HCT116 (cell line): Measurements from ENCODE around the gene ABCA5. TPM values are rescaled to one million over a fixed set of nuclear protein-coding genes. Genes with fewer than 3 reads are reported as not detected.

Source experiments
- ATAC-seq: fragments of 200-7000 bp; cut with Tn5 transposase; 2 replicates; pipeline ENCODE4 v1.9.1; 2020; ENCODE audit warnings: mild to moderate bottlenecking, moderate library complexity
- BruUV-seq: library from RNA; stranded (reverse); fragments of 400-500 nt; replicated peaks from 2 replicates; lab custom pipeline; 2021; lab: Mats Ljungman, UMichigan
- CTCF ChIA-PET: fragments of 300-600 bp; sonication (Branson Sonifier 250); formaldehyde crosslinking; loops from one replicate; lab custom pipeline; 2021; ENCODE audit warnings: antibody characterized with exemption; lab: Charles Lee
- POLR2A ChIA-PET: fragments of 300-600, 350-600 bp; sonication (Branson Sonifier 250); formaldehyde crosslinking; loops from one replicate; lab custom pipeline; 2021; ENCODE audit warnings: antibody characterized with exemption; lab: Charles Lee
- RAD21 ChIA-PET, 2 experiments: fragments of 300-600 bp; sonication (Branson Sonifier 250); formaldehyde crosslinking; loops; one replicate each; lab custom pipeline; 2023; ENCODE audit warnings: low total read pairs in 2 of 2; ENCODE audit not compliant: uncharacterized antibody in 2 of 2, unreplicated experiment in 2 of 2, low non-redundant PET in 1 of 2; lab: Charles Lee
- DNase-seq: peaks from one replicate; pipeline ENCODE4 v3.0.0-alpha.2; 2010; ENCODE audit warnings: low read depth, low spot score
- H2AFZ ChIP-seq: fragments of 200-600 bp; shearing (Covaris generic), sonication (generic); 2 replicates; pipeline ENCODE4 v1.6.1; 2017; ENCODE audit warnings: low read depth, mixed run types, mixed read lengths, antibody characterized with exemption, low read length; ENCODE audit not compliant: poor library complexity, severe bottlenecking
- H3K27ac ChIP-seq: 2 replicates; pipeline ENCODE4 v1.5.1; 2012; ENCODE audit warnings: low read depth, low read length
- H3K27me3 ChIP-seq: fragments of 200-600 bp; sonication (generic); 2 replicates; pipeline ENCODE4 v1.6.1; 2016; ENCODE audit warnings: mixed run types, low read length, mixed read lengths; ENCODE audit not compliant: insufficient read depth
- H3K36me3 ChIP-seq, 2 experiments: fragments of 200-500 bp in 1 of 2; fragments of 200-600 bp in 1 of 2; sonication (Bioruptor generic) in 1 of 2; sonication (generic) in 1 of 2; 2 replicates each; pipeline versions ENCODE4 v1.5.1 to v1.6.1; 2014 to 2016; ENCODE audit warnings: low read length in 2 of 2, inconsistent platforms in 1 of 2, mixed read lengths in 1 of 2, mixed run types in 1 of 2; ENCODE audit not compliant: insufficient read depth in 2 of 2, control insufficient read depth in 1 of 2
- H3K4me1 ChIP-seq, 2 experiments: fragments of 200-600 bp in 1 of 2; sonication (generic) in 1 of 2; 2 replicates each; pipeline versions ENCODE4 v1.5.1 to v1.6.1; 2012 to 2017; ENCODE audit warnings: low read length in 2 of 2, inconsistent platforms in 1 of 2, mild to moderate bottlenecking in 1 of 2, mixed read lengths in 1 of 2, mixed run types in 1 of 2, moderate library complexity in 1 of 2; ENCODE audit not compliant: insufficient read depth in 2 of 2, control insufficient read depth in 1 of 2
- H3K4me2 ChIP-seq: fragments of 200-600 bp; sonication (generic); 2 replicates; pipeline ENCODE4 v1.6.1; 2017; ENCODE audit warnings: mixed run types, low read length, mixed read lengths
- H3K4me3 ChIP-seq, 2 experiments: fragments of 200-600 bp in 1 of 2; sonication (generic) in 1 of 2; replicated peaks in 1 of 2; 2 replicates each; pipeline ENCODE4 v1.5.1; 2011 to 2016; ENCODE audit warnings: low read length in 2 of 2, control low read depth in 1 of 2, low read depth in 1 of 2, mild to moderate bottlenecking in 1 of 2, mixed read lengths in 1 of 2, mixed run types in 1 of 2
- H3K79me2 ChIP-seq: fragments of 200-600 bp; sonication (generic); 2 replicates; pipeline ENCODE4 v1.6.1; 2017; ENCODE audit warnings: mild to moderate bottlenecking, mixed run types, low read length, moderate library complexity, mixed read lengths; ENCODE audit not compliant: insufficient read depth
- H3K9ac ChIP-seq: fragments of 200-600 bp; sonication (generic); 2 replicates; pipeline ENCODE4 v1.6.1; 2016; ENCODE audit warnings: low read length, mixed read lengths
- H3K9me2 ChIP-seq: fragments of 200-600 bp; sonication (generic), shearing (Covaris generic); 2 replicates; pipeline ENCODE4 v1.6.1; 2017; ENCODE audit warnings: mixed run types, mild to moderate bottlenecking, moderate library complexity; ENCODE audit not compliant: insufficient read depth
- H3K9me3 ChIP-seq, 2 experiments: fragments of 200-500 bp in 1 of 2; fragments of 200-600 bp in 1 of 2; sonication (Bioruptor generic) in 1 of 2; sonication (generic) in 1 of 2; 2 replicates each; pipeline ENCODE4 v1.6.1; 2014 to 2017; ENCODE audit warnings: low read length in 2 of 2, mixed read lengths in 2 of 2, inconsistent platforms in 1 of 2, low read depth in 1 of 2, mild to moderate bottlenecking in 1 of 2, mixed run types in 1 of 2, moderate library complexity in 1 of 2; ENCODE audit not compliant: control insufficient read depth in 1 of 2, insufficient read depth in 1 of 2
- H4K20me1 ChIP-seq: fragments of 200-600 bp; sonication (generic), shearing (Covaris generic); 2 replicates; pipeline ENCODE4 v1.6.1; 2017; ENCODE audit warnings: mixed run types, mild to moderate bottlenecking, moderate library complexity; ENCODE audit not compliant: insufficient read depth
- CBX3 ChIP-seq: IDR thresholded peaks from 2 replicates; pipeline ENCODE4 v1.6.1; 2012; ENCODE audit warnings: low read depth
- CEBPB ChIP-seq: IDR thresholded peaks from 2 replicates; pipeline ENCODE4 v1.6.1; 2012; ENCODE audit warnings: low read depth
- CTCF ChIP-seq, 3 experiments: fragments of 200-600 bp in 1 of 3; sonication (generic) in 1 of 3; IDR thresholded peaks in 2 of 3; conservative IDR thresholded peaks in 1 of 3; 2 replicates each; pipeline ENCODE4 v1.5.1; 2012 to 2017; ENCODE audit warnings: low read depth in 2 of 3, low read length in 2 of 3, antibody characterized with exemption in 1 of 3, borderline replicate concordance in 1 of 3, control low read depth in 1 of 3, mild to moderate bottlenecking in 1 of 3, mixed read lengths in 1 of 3, mixed run types in 1 of 3, moderate library complexity in 1 of 3; ENCODE audit not compliant: insufficient read depth in 1 of 3
- EGR1 ChIP-seq: IDR thresholded peaks from 2 replicates; pipeline ENCODE4 v1.6.1; 2012; ENCODE audit warnings: low read depth
- EZH2 ChIP-seq: fragments of 200-600 bp; sonication (generic); IDR thresholded peaks from 2 replicates; pipeline ENCODE4 v1.6.1; 2017; ENCODE audit warnings: antibody characterized with exemption, mixed run types
- MAX ChIP-seq: IDR thresholded peaks from 2 replicates; pipeline ENCODE4 v1.6.1; 2012
- POLR2A ChIP-seq: IDR thresholded peaks from 2 replicates; pipeline ENCODE4 v1.7.0; 2011; ENCODE audit warnings: borderline replicate concordance; ENCODE audit not compliant: insufficient read depth, insufficient read length; ENCODE audit errors: extremely low read depth
- REST ChIP-seq: IDR thresholded peaks from 2 replicates; pipeline ENCODE4 v1.6.1; 2012; ENCODE audit warnings: low read depth
- SIN3A ChIP-seq: IDR thresholded peaks from 2 replicates; pipeline ENCODE4 v1.6.1; 2012; ENCODE audit warnings: low read depth
- SP1 ChIP-seq: IDR thresholded peaks from 2 replicates; pipeline ENCODE4 v1.6.1; 2012; ENCODE audit warnings: low read depth
- TCF7L2 ChIP-seq: IDR thresholded peaks from 2 replicates; pipeline ENCODE4 v1.7.0; 2011; ENCODE audit warnings: borderline replicate concordance, inconsistent platforms; ENCODE audit not compliant: insufficient read depth, insufficient read length; ENCODE audit errors: extremely low read depth
- YY1 ChIP-seq: IDR thresholded peaks from 2 replicates; pipeline ENCODE4 v1.6.1; 2011; ENCODE audit warnings: low read length, low read depth, moderate library complexity, mild to moderate bottlenecking; ENCODE audit not compliant: insufficient replicate concordance; ENCODE audit errors: extremely low read depth
- ZNF274 ChIP-seq: fragments of 200-500 bp; sonication (Bioruptor generic); IDR thresholded peaks from 2 replicates; pipeline ENCODE4 v1.6.1; 2014; ENCODE audit warnings: mild to moderate bottlenecking, low read depth, low read length, inconsistent platforms
- intact Hi-C: fragments of 100-400 bp; cut with micrococcal nuclease; formaldehyde crosslinking; loops from 2 replicates; pipeline ENCODE4 v1.10.0; 2022
- total RNA-seq: library from RNA; stranded (reverse); gene quantifications from one replicate; pipeline ENCODE4 v1.2.1, GENCODE V29; 2021; ENCODE audit not compliant: unreplicated experiment

Gene ABCA5
- total RNA-seq, 1 experiment from 2014 or later = 6.8 TPM

GRCh38 chr17:69327060-69327831 lies at the start of gene ABCA5 (continued):
- TF ChIP-seq CTCF (IDR thresholded peaks at IDR 0.05 in 2 of 3, conservative IDR thresholded peaks at IDR 0.05 in 1 of 3; ENCODE audit: borderline replicate concordance in 1 of 3, insufficient read depth in 1 of 3, low read depth in 2 of 3, low read length in 2 of 3) (no peak), REST (no peak), ZNF274 (no peak), MAX (peak; percentile 91), CBX3 (peak; percentile 63; the same call in 1 of the 2 replicates)
- TF ChIP-seq, all 23 proteins: peak for 11

GRCh38 chr17:69375229-69375628 lies 48.3 kb upstream of the ABCA5 start:
- Histone ChIP-seq H3K9ac (no peak overlapping the region), H3K4me1 (no peaks in the 10 kb centered on the region), H3K36me3 (no peaks in the 10 kb centered on the region), H3K27ac (no peak overlapping the region), H3K9me2 (no peaks in the 10 kb centered on the region), H4K20me1 (no peaks in the 10 kb centered on the region), H3K79me2 (no peaks in the 10 kb centered on the region), H3K27me3 (no peaks in the 10 kb centered on the region), H3K9me3 (no peaks in the 10 kb centered on the region), H3K4me2 (no peak overlapping the region), H3K4me3 (no peak overlapping the region), H2AFZ (no peak overlapping the region)
- RAD21 ChIA-PET = no interaction called here
- CTCF ChIA-PET = interaction anchor here (0.9 to 1.0 kb wide), 2 partner anchors 19 to 40 kb away, joined by 3 read pairs; no protein-coding TSS in a partner anchor
- ATAC-seq (no peak), DNase-seq (no peak)
- TF ChIP-seq CBX3 (no peak), SP1 (no peak), ZNF274 (no peak), EGR1 (no peak), POLR2A (no peak), CEBPB (no peak), REST (no peak), YY1 (no peak), MAX (no peak), EZH2 (no peak), SIN3A (no peak), TCF7L2 (no peak)
- no TSS peak for BruUV-seq
- intact Hi-C loops = no loop called here
- POLR2A ChIA-PET = no interaction called here
